ENCODE results near the gene TGM4.
A peak's percentile ranks its signal among the peaks of the same experiment; 100 is the strongest.
"Not testable (repeated sequence)": the region's sequence is repeated elsewhere in the genome, so short reads cannot be mapped to it uniquely, and the experiment has no call there.

The TGM4 gene

DNA sequence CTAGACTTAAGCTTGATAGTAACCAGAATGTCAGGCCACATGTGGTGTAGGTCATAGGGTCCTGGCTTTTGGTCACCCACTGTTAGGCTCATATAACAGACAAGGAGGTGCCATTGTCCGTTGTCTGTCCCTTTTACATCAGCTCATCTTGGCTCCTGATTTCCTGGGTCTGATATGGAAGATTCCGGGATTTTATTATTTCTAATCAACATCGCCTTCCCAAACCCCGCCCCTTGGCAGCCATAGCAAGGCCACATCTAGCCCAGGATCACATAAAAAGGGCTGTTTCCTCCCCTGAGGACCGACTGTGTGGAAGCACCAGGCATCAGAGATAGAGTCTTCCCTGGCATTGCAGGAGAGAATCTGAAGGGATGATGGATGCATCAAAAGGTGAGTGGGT is at the start of gene TGM4:
TGM4 (plus strand) TSS at position 301 of the 400 bp plus-strand sequence; CDS start at position 372, 71 bp downstream.
- no peak for DNase-seq (ENCODE audit: low spot score)

DNA sequence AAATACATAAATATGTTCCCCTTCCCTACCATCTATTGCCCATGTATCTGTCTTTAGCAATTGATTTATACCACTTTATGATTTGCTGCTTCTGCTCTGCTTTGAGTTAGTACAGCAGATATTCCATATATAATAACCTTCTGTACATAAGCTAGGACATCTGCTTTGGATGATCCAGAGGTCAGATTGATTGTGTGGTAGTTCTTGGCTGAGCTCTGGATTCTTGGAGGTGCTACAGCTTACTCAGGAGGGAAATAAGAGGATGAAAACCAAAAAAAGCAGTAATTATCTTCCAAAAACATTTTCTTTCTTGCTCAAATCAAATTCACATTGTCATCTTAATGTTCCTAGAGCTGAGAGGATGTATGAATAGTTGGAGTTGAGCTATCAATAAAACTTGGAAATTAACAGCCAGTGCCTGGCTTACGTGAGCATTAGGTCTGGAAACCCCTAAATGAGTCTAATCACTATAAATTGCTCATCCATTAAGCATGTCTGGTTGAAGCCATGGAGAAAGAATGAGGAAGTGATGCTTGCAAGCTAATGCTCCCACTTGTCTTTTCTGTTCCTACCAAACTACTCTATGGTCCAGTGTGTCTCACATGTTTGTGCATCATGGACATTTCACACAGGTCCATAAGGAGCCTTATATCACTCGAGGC is 49.0 kb upstream of the TGM4 start:
- no peak for DNase-seq (ENCODE audit: low spot score)

DNA sequence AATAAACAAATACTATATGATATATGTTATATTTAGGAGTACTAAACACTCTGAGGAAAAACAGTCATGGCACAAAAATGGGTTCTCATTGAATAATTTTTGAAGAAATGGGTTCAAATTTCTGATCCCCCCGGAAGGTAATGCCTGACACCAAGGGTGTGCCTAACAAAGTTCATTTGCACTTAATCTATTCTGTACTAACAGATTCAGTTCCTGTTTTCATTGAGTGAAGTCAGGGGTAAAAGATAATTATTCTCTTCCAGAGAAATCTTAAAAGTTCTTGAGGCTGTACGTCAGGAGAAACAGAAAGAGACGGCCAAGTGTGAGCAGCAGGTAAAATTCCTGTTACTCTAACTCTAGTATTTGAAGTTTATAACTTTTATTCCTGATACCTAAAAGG is 47.2 kb upstream of the TGM4 start:
- no peak for DNase-seq (ENCODE audit: low spot score)

DNA sequence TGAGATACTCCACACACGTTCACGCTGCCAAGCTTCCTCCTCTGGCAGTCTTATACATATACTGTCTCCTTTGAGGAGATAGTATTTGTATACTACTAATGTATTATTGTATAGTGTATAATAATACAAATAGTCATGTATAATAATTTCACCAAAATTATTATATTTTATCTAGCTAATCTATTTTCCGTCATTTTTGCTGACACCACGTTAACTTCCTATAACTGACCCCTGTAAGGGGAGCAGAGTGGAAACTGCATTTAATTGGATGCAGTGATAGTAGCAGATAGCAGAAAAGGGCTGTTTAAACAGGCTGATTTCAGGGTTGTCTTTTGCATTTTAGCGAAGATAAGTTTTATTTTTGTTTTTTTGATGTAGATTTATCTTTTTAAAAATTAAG is 43.2 kb upstream of the TGM4 start:
- DNase-seq (ENCODE audit: low spot score) = no peak

DNA sequence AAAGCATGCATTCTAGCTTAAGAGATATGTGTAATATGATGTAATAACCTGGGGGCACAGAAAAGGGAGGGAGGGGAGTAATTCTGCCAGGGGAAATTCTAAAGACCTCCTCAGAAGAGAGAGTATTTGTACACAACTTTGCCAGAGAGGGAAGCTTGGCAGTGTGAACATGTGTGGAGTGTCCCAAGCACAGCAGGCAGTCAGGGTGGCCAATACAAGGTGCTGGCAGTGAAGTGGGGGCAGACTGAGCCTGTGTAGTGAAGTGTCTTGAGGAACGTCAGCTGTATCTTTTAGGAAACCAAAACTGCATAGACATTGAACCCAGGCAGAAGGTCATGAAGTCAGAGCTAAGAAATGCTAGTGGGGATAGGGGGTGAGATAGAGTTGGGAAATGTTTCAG is 42.4 kb upstream of the TGM4 start:
- DNase-seq (ENCODE audit: low spot score) = no peak

DNA sequence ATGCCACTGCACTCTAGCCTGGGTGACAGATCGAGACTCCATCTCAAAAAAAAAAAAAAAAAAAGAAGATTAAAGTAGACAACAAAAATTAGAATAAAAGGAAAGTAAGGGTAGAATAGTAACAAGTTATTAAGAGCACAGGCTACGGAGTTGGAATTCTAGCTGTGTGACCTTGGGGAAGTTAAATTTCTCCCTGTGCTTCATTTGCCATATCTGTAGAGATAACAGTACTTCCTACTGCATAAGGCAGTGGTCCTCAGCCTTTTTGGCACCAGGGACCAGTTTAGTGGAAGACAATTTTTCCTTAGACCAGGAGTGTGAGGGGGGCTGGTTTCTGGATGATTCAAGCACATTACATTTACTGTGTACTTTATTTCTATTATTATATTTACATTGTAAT is 41.4 kb upstream of the TGM4 start:
- no peak for DNase-seq (ENCODE audit: low spot score)

DNA sequence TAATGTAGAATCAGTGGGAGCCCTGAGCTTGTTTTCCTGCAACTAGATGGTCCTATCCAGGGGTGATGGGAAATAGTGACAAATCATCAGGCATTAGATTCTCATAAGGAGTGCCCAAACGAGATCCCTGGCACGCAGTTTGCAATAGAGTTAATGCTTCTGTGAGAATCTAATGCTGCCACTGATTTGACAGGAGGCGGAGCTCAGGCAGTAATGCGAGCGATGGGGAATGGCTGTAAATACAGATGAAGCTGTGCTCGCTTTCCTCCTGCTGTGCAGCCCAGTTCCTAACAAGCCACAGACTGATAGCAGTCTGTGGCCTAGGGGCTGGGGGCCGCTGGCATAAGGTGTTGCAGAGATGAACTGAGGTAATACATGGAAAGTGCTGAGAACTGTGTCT is 41.0 kb upstream of the TGM4 start:
- DNase-seq (ENCODE audit: low spot score) = no peak

DNA sequence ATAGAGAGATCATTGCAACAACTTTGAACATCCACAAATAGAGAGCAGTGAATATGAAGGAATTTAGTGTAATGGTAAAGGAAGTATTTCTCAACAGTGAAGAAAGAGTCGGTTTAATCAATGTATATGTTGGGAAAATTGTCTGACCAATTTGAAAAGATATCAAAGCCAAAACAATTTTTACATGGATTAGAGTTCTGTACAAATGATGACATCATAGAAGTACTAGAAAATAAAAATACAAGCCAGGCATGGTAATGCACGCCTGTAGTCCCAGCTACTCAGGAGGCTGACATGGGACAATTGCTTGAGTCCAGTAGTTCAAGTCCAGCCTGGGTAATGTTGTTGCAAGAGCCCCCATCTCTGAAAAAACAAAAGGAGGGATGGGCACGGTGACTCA is 38.7 kb upstream of the TGM4 start:
- no peak for DNase-seq (ENCODE audit: low spot score)

DNA sequence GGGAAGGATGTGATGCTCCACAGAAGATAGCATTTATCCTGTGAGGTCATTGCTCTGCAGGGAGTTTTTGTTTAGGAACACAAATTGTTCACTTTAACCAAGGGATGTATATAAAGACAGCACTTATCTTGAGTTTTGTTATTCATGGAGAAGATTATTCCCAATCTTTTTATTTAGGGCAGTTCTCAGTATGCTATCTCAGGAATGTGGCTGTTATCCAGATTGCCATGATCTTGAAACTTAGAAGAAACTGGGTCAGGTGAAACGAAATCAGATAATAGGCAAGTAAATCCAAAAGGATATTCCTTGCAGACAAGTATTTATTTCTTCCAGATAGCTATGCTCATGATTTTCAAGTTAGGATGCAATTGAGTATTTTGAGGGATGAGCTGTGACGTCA is 32.0 kb upstream of the TGM4 start:
- DNase-seq (ENCODE audit: low spot score) = no peak

DNA sequence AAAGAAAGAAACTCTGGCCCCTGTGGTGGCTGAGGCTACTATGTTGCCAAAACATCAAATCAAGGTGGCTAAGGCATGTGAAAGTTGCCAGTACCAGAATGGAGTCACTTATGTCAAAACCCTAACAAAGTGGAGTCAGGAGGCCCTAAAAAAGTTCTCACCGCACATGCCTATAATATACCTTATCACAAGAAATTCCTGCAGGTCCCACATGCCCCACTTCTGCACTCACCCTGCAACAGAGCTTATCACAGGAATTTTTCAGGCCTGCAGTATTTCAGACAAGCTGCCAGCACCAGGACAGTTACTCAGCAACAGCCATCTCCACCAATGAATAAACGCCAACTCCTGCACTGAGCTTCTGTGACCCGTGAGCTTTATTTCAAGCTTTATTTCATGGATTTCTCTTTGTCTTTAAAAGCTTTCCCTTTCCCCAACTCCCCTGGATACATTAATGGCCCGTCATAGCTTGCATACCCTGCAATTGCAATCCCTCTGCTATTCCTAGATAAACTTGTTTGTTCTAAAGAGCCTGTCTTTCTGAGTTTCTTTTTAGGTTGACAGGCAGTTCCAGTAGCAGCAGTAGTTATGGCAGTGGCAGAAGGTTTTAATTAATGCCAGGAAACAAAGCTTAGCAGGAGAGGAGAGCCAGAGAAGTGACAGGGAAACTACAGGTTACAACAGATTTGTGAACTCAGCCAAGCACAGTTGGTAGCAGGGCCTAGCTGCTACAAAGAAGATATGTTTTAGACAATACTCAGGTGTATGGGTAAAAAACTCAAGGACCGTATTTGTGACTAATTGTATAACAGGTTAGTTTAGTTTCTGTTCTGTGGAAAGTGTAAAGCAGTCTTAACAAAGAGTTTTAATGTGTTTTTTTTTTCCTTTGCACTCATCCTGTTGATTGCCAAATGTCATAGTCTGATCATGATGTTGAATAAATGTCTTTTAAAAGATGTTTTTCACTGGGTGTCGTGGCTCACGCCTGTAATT is 28.6 kb upstream of the TGM4 start:
- no peak for DNase-seq (ENCODE audit: low spot score)

DNA sequence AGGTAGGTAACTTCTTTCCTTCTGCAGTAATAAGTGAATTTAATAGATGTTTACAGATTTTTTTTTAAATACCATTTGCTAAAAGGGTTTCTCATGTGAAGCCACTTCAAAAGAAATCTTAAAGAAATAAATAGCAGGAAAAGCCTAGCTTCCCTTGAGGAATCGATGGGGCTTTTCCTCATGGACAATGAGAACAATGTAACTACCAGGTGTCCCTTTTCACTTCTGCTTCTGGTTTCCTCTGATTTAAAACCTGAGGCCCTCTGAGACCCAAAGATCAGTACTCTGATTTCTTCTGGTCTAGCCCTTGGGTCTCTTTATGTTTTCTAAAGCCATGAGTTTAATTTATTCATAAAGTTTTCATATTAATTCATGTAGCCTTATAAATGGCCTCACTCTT is 25.8 kb upstream of the TGM4 start:
- DNase-seq (ENCODE audit: low spot score) = no peak

DNA sequence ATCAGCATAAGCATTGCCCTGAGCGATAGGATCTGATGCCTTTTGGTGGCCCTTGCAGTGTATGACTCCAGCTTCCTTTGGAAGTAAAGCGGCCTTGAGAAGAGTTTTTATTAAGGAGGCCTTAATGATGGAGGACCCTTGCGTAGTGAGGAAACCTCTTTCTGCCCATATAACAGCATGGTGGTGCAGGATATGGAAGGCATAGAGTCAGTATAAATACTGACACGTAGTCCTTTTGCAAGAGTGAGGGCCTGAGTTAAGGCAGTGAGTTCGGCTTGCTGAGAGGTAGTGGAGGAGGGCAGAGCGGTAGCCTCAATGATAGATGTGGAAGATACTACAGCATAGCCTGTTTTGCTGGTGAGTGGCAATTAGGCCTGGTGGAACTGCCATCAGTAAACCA is 17.7 kb upstream of the TGM4 start:
- not testable (repeated sequence) for DNase-seq (ENCODE audit: low spot score)

DNA sequence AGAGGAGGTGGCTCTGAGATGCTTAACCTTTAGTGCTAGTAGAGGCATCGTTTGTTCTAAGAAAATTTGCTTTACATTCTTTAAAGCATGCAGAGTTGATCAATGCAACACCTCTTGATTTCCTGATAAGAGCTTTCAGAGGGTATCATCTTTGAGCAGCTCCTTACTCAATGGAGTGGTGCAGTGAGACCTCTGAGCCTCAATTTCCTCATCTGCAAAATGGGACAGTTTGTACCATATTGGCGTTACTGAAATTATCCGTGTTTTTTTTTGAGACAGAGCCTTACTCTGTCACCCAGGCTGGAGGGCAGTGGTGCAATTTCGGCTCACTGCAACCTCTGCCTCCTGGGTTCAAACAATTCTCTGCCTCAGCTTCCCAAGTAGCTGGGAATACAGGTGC is 14.3 kb upstream of the TGM4 start:
- no peak for DNase-seq (ENCODE audit: low spot score)

DNA sequence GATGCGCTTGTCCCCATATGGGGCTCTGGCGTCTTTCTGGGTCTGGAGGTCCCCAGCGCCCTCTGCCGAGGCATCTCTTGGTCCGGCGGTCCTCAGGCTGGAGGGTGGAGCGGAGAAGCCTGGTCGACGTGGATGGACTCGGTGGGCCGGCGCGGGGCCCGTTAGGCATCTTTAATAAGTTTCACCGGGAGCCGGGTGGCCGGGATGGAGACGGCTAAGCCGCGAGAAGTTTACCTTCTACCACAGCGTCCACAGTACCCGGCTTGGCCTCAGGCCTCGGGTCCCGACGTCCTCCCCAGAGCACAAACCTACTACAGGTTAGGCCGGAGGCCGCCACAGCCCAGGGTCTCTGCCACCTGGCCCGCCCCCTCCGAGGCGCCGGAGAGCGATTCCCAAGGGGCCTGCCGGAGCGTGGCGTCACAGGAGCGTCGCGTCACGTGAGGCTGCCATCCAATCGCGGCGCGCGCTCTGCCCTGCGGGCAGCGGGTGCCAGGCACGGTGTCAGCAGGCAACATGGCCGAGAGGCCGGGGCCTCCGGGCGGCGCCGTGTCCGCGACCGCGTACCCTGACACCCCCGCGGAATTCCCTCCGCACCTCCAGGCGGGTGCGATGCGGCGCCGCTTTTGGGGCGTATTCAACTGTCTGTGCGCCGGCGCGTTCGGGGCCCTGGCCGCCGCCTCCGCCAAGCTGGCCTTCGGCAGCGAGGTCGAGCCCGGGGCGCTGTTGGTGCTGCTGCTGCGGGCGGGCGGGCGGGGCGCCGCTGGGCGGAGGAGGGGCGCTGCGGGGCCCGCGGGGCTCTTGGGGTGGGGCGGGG is 12.8 kb upstream of the TGM4 start, which contains the start of gene TMEM42:
TMEM42 (plus strand) TSS at position 501 of the 814 bp plus-strand sequence; CDS start at position 514, 13 bp downstream.
- peak; percentile 89 for DNase-seq (ENCODE audit: low spot score)

DNA sequence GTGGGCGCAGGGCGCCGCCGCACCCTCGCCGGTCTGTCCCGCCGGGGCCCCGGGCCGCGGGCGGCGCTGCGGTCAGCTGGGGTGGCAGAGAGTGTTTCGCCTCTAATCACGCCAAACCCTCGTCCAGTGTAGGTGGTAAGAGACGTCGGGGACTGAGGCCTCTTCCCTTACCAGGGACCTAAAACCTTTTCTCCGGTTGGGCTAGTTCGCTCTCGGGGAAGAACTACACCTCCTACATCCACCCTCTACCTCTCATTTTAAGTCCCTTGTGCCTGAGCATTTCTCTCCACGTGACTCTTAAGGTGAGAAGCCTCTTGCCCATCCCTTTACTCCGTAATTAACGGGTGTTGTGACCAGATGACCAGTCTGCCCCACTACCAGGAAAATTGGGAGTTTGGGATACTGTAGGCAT is 12.2 kb upstream of the TGM4 start:
- DNase-seq (ENCODE audit: low spot score) = peak; percentile 24

DNA sequence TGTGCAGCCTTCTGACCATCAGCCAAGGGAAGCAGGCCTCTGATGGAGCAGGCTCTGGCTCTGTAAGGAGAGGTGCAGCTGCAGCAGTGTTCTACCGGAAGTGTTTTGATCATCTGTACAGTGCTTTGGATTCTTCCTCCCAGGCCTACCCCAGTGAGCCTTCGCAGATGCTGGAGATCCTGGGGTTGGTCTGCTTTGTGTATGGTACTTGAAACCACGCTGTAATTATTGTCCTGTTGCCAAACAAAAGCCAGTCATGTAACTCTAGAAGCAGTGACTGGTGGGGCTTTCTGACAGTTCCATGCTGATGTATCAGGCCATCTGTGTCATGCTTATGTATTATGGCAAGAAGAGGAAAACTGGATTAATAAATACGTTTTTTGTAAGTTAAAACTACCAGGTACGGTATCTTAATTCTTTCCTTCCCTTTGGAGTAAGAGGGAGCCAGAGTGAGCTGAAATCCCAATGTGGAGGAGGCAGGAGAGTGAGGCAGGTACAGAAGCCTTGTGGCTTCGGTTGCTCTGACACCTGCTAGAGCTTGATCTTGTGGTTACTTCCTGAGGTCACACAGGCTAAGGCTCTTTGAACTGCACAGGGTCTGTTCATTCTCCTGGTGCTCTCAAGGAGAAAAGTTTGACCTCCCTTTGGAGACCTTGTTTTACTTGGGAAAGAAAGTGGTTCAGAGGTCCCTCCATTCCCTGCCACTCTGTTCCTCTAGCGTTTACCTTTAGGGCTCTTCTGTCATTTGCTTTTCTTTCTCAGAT is 9.0 kb upstream of the TGM4 start:
- DNase-seq (ENCODE audit: low spot score) = peak; percentile 10

DNA sequence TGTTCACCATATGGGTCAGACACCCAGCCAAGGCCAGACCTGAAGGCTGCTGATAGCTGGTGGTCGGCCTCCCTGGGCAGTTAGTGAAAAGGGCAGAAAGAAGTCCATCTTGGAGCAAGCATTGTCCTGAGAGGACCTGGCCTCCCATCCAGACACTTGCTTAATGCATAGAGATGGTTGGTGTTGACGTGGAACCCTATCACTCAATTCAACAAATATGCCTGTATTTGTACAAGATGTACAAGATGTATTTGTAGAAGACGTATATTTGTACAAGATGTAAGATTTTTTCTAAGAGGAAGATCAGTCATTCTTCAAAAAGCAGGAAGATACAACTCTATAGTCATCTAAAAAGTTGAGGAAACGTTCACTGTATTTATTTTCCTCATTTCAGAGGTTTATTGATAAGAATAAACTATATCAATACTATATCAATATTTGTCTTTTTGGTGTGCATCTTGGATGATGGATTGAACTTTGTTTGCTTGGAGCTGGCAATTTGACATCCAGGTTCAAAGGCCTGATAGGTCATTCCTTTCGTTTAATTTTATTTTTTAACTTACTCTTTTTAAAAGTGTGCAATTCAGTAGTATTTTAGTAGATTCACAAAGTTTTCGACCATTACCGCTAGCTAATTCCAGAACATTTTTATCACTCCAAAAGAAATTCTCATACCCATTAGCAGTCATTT is 6.8 kb upstream of the TGM4 start:
- DNase-seq (ENCODE audit: low spot score) = no peak

DNA sequence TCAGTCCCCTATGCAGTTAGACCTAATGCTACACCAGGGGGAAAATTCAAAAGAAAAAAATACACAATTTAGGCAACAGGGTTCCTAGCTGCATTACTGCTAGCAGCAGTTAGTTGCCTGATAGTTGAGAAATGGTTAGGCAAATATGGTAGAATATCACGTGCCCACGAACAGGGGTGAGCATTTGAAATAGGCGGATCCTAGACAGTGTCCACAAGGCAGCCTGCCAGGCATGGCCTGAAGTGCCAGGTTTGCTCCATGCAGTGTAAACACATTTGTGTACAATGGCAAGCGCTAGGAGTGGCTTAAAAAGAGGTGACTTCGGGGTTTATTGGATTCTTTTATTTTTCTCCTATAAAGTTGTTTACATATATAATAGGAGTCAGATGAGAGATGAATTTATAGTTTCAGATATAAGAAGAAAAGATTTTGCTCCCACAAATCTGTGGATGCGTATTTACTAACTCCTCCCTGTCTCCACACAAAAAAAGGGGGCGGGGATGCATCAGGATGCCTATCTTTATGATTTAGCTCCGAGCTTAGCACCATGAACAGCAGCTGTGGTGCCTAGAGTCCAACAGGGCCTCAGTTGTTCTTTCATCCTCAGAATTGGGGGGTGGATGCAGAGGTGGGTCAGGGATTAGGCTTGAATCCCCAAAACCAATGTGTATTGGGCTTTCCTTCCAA is 3.9 kb upstream of the TGM4 start:
- DNase-seq (ENCODE audit: low spot score) = no peak

DNA sequence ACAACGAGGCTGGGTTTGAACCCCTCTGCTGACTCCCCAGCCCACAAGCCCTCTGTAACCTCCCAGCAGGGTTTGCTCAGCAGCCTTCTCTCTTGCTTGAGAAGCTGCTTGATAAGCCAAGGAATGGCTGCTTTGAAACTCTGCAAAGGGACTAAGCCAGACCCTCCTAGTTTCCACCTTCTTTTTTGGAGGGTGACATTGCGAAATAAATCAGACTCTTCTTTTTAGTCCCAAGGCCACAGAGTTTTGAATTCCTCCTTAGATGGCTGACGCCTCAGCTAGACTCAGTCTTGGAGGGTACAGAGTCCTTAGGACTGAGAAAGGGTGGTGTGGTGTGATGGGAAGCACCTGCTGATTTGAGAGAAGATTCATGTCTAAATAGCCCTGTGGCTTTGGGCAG is 1.2 kb downstream of the TGM4 start:
- DNase-seq (ENCODE audit: low spot score) = no peak

DNA sequence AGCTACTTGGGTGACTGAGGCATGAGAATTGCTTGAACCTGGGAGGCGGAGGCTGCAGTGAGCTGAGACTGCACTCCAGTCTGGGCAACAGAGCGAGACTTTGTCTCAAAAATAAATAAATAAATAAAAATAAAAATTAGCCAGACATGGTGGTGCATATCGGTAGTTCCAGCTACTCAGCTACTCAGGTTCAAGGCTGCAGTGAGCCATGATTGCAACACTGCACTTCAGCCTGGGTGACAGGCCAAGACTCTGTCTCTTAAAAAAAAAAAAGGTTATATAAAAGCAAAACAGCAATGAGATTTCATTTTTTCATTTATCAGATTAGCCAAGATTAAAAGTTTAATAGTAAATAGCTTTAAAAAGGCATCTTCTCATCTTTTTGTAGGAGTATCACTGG is 2.9 kb downstream of the TGM4 start:
- DNase-seq (ENCODE audit: low spot score) = no peak

All from CD4-positive, alpha-beta T cell treated with Interleukin-2 at 100 ng/mL for 4 hours (primary cell).